Gastrocnemius medialis (tissue), 4 donors: ENCODE results near the gene FAM78B.

Source experiments
- CTCF ChIP-seq, 5 experiments: fragments of 450-650 bp in 3 of 5; fragments of 200-600 bp in 2 of 5; sonication (generic) in 2 of 5; IDR thresholded peaks in 4 of 5; conservative IDR thresholded peaks in 1 of 5; 1 replicate in 4 of 5; 2 replicates in 1 of 5; pipeline ENCODE4 v1.5.1; 2016 to 2019; ENCODE audit warnings: antibody characterized with exemption in 5 of 5, mild to moderate bottlenecking in 3 of 5, moderate library complexity in 3 of 5
- POLR2A ChIP-seq, 2 donors: fragments of 450-650 bp; IDR thresholded peaks; one replicate each; pipeline ENCODE4 v1.6.1; 2017; ENCODE audit warnings: antibody characterized with exemption in 2 of 2, mild to moderate bottlenecking in 2 of 2, moderate library complexity in 2 of 2

GRCh38 chr1:166069390-166069789 is 97.4 kb downstream of the FAM78B start:
- TF ChIP-seq CTCF (IDR thresholded peaks at IDR 0.05 in 4 of 5, conservative IDR thresholded peaks at IDR 0.05 in 1 of 5) (no peak), POLR2A (IDR thresholded peaks at IDR 0.05) (no peak)
